Subcutaneous adipose tissue (tissue), 4 donors: ENCODE measurements around the gene CMIP. TPM values are rescaled to one million over a fixed set of nuclear protein-coding genes. Genes with fewer than 3 reads are reported as not detected.

ENCODE experiments used
- total RNA-seq, 4 donors: library from RNA; depleted of rRNA; stranded (reverse); fragments of >200 nt; gene quantifications; one replicate each; pipeline ENCODE4 v1.1.0, GENCODE V29; 2016
- TF ChIP-seq, protein P1 (sequence below): fragments of 450-650 bp; IDR thresholded peaks from one replicate; pipeline ENCODE4 v1.5.1; 2016; ENCODE audit warnings: low read depth, mild to moderate bottlenecking, control low read depth, antibody characterized with exemption, moderate library complexity

The CMIP gene
- total RNA-seq, 4 donors from 2014 or later, result 19.9 to 40.3 (median 26.0) TPM

DNA sequence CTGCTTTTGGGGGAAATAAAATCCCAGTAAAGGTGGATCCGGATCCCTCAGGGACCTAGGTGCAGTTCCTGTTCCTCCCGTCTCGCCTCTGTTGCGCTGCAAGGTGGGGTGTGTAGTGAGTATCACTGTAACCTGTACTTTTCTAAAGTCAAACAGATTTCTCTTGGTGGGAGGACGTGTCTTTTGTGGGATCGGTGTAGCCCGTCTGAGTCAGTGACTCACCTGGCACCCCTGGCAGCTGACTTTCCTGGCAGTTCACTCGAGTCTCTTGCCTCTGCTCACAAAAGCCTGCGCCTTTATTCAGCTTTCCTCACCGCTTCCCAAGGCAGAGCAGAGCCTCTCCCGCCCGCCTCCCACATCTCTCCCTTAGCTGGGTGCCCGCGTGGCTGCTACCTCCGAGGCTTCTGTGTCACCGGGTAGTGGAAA, 85.7 kb downstream of the CMIP start:
- TF ChIP-seq, protein P1, sequence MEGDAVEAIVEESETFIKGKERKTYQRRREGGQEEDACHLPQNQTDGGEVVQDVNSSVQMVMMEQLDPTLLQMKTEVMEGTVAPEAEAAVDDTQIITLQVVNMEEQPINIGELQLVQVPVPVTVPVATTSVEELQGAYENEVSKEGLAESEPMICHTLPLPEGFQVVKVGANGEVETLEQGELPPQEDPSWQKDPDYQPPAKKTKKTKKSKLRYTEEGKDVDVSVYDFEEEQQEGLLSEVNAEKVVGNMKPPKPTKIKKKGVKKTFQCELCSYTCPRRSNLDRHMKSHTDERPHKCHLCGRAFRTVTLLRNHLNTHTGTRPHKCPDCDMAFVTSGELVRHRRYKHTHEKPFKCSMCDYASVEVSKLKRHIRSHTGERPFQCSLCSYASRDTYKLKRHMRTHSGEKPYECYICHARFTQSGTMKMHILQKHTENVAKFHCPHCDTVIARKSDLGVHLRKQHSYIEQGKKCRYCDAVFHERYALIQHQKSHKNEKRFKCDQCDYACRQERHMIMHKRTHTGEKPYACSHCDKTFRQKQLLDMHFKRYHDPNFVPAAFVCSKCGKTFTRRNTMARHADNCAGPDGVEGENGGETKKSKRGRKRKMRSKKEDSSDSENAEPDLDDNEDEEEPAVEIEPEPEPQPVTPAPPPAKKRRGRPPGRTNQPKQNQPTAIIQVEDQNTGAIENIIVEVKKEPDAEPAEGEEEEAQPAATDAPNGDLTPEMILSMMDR, result no peak

DNA sequence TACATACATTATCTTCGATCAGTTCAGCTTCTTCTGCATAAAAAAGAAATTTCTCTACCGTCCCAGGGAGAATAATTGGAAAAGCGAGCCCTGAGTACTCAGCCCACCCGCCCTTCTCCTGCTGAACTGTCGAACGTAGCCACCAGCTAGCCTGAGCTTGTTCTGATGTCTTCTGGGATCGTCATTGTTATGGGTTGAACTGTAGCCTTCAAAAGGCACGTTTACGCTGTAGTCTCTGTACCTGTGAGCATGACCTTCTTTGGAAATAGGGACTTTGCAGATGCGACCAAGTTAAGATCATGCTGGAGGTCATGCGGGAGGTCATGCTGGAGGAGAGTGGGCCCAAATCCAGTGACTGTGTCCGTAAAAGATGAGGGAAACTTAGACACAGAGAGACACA, 86.2 kb downstream of the CMIP start:
- TF ChIP-seq, protein P1, result no peak

DNA sequence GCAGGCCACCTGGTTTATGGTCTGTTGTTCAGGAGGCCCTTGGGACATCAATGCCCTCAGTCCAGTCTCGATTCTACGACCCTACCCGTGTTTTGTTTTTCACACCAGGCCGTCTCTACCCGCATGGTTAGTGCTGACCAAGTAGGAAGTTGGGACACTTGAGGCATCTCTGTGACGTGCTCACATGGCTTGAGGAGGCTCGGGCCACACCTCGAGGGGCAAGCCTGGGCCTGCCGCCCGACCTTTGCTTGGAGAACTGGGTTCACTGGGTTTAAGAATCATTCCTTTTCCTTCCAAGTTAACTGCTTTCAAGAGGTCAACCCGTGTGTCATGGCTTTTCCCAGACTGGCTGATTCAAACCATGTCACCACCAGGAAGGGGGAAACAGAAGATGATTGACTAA, 86.8 kb downstream of the CMIP start:
- TF ChIP-seq, protein P1, result no peak

GRCh38 chr16:81532491-81533174, 88.0 kb downstream of the CMIP start:
- TF ChIP-seq, protein P1, result no peak

DNA sequence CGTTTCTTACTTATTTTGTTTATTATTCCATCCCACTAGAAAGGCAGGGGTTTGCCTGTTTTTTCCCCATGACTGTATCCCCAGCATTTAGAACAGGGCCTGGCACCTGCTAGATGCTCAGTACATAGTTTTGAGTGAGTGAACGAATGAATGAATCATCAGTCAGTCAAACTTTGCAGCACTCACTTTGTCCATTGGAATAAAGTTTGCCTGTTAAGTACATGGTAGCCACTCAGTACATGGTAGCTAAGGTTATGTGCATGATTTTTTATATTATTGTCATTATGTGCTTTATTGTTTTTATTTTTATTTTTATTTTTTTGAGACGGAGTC, 88.5 kb downstream of the CMIP start:
- TF ChIP-seq, protein P1, result no peak

GRCh38 chr16:81535679-81536360, 91.2 kb downstream of the CMIP start:
- TF ChIP-seq, protein P1, result no peak

DNA sequence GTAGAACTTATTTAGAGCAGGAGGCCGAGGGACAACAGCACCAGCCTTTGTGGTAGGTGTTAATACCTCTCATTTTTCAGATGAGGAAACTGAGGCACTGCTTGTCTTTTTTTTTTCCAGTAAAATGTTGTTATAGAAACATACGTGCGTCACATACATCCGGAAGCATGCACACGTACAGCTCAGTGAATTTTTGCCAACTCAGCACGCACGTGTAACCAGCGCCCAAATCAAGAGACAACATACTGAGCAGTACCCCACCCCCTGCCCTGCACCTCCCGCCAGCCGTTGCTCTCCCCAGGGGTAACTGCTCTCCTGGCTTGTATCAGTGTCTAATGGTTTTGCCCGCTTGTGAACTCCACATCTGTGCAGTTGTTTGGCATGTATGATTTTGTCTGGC, 92.0 kb downstream of the CMIP start:
- TF ChIP-seq, protein P1, result no peak
